ENCODE results near the gene MTA1.

Gene MTA1

GRCh38 chr14:105410642-105411016 is 9.0 kb upstream of the MTA1 start:
- no peak for DNase-seq
- no peaks in the 10 kb centered on the region for H3K79me2 ChIP-seq (ENCODE audit: low read length)
- no peaks in the 10 kb centered on the region for H4K20me1 ChIP-seq (ENCODE audit: insufficient read depth, low read length)
- no peak overlapping the region for H3K9ac ChIP-seq (ENCODE audit: low read length)
- no peaks in the 10 kb centered on the region for H3K36me3 ChIP-seq (replicated peaks; ENCODE audit: insufficient read depth, low read length)
- H3K4me1 ChIP-seq (ENCODE audit: low read length), result no peaks in the 10 kb centered on the region
- no peaks in the 10 kb centered on the region for H3K9me3 ChIP-seq (replicated peaks; ENCODE audit: insufficient read depth, low read length)
- no peak overlapping the region for H3K4me2 ChIP-seq (ENCODE audit: low read depth, low read length)
- no peak overlapping the region for H2AFZ ChIP-seq (ENCODE audit: low read length)
- H3K9me2 ChIP-seq (replicated peaks; ENCODE audit: insufficient read depth, low read length), result no peaks in the 10 kb centered on the region
- H3F3A ChIP-seq (ENCODE audit: insufficient read depth, low read length), result no peaks in the 10 kb centered on the region
- no peak overlapping the region for H3K27ac ChIP-seq (ENCODE audit: low read length)
- no peak for TF ChIP-seq EZH2 (optimal IDR thresholded peaks at IDR 0.05; ENCODE audit: low read depth, low read length)
- TF ChIP-seq, protein P1, sequence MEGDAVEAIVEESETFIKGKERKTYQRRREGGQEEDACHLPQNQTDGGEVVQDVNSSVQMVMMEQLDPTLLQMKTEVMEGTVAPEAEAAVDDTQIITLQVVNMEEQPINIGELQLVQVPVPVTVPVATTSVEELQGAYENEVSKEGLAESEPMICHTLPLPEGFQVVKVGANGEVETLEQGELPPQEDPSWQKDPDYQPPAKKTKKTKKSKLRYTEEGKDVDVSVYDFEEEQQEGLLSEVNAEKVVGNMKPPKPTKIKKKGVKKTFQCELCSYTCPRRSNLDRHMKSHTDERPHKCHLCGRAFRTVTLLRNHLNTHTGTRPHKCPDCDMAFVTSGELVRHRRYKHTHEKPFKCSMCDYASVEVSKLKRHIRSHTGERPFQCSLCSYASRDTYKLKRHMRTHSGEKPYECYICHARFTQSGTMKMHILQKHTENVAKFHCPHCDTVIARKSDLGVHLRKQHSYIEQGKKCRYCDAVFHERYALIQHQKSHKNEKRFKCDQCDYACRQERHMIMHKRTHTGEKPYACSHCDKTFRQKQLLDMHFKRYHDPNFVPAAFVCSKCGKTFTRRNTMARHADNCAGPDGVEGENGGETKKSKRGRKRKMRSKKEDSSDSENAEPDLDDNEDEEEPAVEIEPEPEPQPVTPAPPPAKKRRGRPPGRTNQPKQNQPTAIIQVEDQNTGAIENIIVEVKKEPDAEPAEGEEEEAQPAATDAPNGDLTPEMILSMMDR (IDR thresholded peaks at IDR 0.05; ENCODE audit: low read length), result no peak
- no peak for TF ChIP-seq EZH2phosphoT487 (IDR thresholded peaks at IDR 0.05; ENCODE audit: low read length)
- peaks cover 12% of the 10 kb centered on the region for H3K27me3 ChIP-seq (replicated peaks; ENCODE audit: insufficient read depth, low read length)
- no peak overlapping the region for H3K4me3 ChIP-seq (ENCODE audit: low read length)

DNA sequence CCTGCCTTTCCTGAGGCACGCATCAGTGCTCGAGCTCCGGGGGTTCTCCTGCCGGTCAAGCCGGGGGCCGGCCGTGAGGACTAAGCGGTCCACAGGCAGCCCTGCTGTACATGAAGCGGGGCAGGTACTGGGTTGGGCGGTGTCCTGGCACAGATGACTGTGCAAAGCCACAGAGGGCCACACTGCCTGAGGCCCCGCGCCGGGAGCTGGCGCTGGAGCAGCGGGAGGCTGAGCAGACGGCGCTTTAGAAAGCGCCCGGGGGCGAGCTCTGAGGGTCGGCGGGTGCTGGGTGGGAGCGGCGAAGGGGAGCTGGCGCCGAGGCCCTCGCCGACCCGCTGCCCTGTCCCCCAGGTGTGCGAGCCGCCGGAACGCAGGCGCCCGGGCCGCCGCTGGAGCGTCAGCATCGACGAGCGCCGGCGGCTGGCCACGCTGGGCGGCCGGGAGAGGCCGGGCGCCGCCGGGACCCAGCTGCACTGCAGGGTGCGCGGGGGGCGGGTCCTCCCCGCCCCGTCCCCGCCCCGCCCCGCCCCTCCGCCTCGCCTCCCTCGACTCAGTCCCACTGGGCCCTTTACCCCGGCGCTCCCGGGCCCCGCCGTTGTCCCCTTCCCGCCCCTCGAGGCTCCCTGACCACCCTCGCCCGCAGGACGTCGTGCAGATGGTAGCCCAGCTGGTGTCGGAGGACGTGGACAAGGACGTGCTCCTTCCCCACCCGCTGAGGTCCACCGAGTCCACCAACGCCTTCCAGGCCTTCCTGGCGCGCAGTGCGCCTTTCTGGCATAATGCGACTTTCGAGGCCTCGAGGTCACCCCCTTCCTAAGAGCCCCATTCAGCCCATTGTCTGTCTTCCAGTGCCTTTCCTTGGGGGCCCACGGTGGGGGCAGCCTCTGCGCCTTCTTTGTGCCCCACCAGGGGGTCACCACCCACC is 8.3 kb upstream of the MTA1 start:
- peaks cover 12% of the 10 kb centered on the region for H3K27me3 ChIP-seq (replicated peaks; ENCODE audit: insufficient read depth, low read length)
- no peaks in the 10 kb centered on the region for H4K20me1 ChIP-seq (ENCODE audit: insufficient read depth, low read length)
- peak overlapping the region; percentile 15; the same call in 1 of the 2 replicates for H3K4me2 ChIP-seq (ENCODE audit: low read depth, low read length)
- no peaks in the 10 kb centered on the region for H3K36me3 ChIP-seq (replicated peaks; ENCODE audit: insufficient read depth, low read length)
- H2AFZ ChIP-seq (ENCODE audit: low read length), result no peak overlapping the region
- H3K9me3 ChIP-seq (replicated peaks; ENCODE audit: insufficient read depth, low read length), result no peaks in the 10 kb centered on the region
- H3K4me1 ChIP-seq (ENCODE audit: low read length), result no peaks in the 10 kb centered on the region
- no peak overlapping the region for H3K4me3 ChIP-seq (ENCODE audit: low read length)
- H3F3A ChIP-seq (ENCODE audit: insufficient read depth, low read length), result no peaks in the 10 kb centered on the region
- DNase-seq, result no peak
- no peaks in the 10 kb centered on the region for H3K79me2 ChIP-seq (ENCODE audit: low read length)
- TF ChIP-seq EZH2 (optimal IDR thresholded peaks at IDR 0.05; ENCODE audit: low read depth, low read length) (no peak), EZH2phosphoT487 (IDR thresholded peaks at IDR 0.05; ENCODE audit: low read length) (no peak)
- TF ChIP-seq, protein P1 (IDR thresholded peaks at IDR 0.05; ENCODE audit: low read length), result no peak
- no peaks in the 10 kb centered on the region for H3K9me2 ChIP-seq (replicated peaks; ENCODE audit: insufficient read depth, low read length)
- no peak overlapping the region for H3K27ac ChIP-seq (ENCODE audit: low read length)
- H3K9ac ChIP-seq (ENCODE audit: low read length), result no peak overlapping the region

DNA sequence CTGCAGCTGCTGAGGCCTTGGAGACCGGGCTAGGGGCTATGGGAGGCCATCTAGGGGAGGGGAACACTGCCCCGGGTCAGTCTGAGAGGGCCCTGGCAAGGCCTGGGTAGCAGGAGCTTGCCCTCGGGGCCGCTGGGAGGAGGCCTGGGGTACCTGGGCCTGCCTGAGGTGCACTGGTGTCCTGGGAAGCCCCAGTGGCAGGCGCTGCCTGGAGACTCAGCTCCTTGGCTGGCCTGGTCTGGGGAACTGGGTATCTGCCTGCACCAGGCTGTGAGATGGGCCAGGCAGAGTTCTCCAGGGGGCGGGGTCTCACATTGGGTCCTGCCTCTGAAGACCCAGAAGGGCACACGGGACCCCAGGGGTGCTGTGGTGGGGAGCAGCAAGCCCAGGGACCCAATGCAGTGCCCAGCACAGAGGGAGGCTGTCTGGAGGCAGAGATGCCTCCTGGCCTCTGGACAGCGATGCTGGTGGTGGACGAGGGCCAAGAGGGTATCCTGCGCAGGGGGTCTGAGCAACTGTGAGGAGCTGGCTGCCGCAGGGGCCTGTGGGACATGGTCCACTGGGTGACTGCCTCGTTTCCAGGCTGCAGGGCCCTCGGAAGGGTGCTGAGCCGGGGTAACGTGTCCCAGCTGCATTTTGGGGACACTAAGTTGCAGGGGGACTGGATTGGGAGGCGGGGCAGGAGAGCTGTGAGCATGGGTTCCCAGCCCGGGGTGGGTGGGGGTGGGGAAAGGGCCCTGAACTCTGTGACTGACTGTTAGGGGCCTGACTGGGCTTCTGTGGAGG is 7.4 kb upstream of the MTA1 start:
- no peak overlapping the region for H3K27ac ChIP-seq (ENCODE audit: low read length)
- no peaks in the 10 kb centered on the region for H3K36me3 ChIP-seq (replicated peaks; ENCODE audit: insufficient read depth, low read length)
- H3F3A ChIP-seq (ENCODE audit: insufficient read depth, low read length), result no peaks in the 10 kb centered on the region
- H3K9me2 ChIP-seq (replicated peaks; ENCODE audit: insufficient read depth, low read length), result no peaks in the 10 kb centered on the region
- H3K79me2 ChIP-seq (ENCODE audit: low read length), result no peaks in the 10 kb centered on the region
- no peak overlapping the region for H2AFZ ChIP-seq (ENCODE audit: low read length)
- H3K27me3 ChIP-seq (replicated peaks; ENCODE audit: insufficient read depth, low read length), result peaks cover 12% of the 10 kb centered on the region
- H3K4me2 ChIP-seq (ENCODE audit: low read depth, low read length), result no peak overlapping the region
- no peaks in the 10 kb centered on the region for H3K4me1 ChIP-seq (ENCODE audit: low read length)
- H4K20me1 ChIP-seq (ENCODE audit: insufficient read depth, low read length), result no peaks in the 10 kb centered on the region
- H3K9ac ChIP-seq (ENCODE audit: low read length), result no peak overlapping the region
- TF ChIP-seq EZH2 (optimal IDR thresholded peaks at IDR 0.05; ENCODE audit: low read depth, low read length), result no peak
- TF ChIP-seq, protein P1 (IDR thresholded peaks at IDR 0.05; ENCODE audit: low read length), result no peak
- no peak for TF ChIP-seq EZH2phosphoT487 (IDR thresholded peaks at IDR 0.05; ENCODE audit: low read length)
- H3K4me3 ChIP-seq (ENCODE audit: low read length), result no peak overlapping the region
- no peak for DNase-seq
- H3K9me3 ChIP-seq (replicated peaks; ENCODE audit: insufficient read depth, low read length), result no peaks in the 10 kb centered on the region

Data from MM.1S (cell line).